ENCODE measurements around the gene ADAMTS7. TPM values are rescaled to one million over a fixed set of nuclear protein-coding genes. Genes with fewer than 3 reads are reported as not detected.

Gene ADAMTS7
- total RNA-seq, 1 experiment from 2014 or later, result 12.0 TPM

- POLR2A ChIA-PET, result no interaction called here
- H3K4me1 ChIP-seq (ENCODE audit: control insufficient read depth in 1 of 2, insufficient read depth in 2 of 2, low read length in 2 of 2), result no peaks in the 10 kb centered on the region
- no peaks in the 10 kb centered on the region for H3K79me2 ChIP-seq (ENCODE audit: insufficient read depth, low read length)
- no peaks in the 10 kb centered on the region for H3K9me2 ChIP-seq (ENCODE audit: insufficient read depth)
- BruUV-seq (replicated peaks), result no TSS peak
- H3K9ac ChIP-seq (ENCODE audit: low read length), result no peak overlapping the region
- H3K4me2 ChIP-seq (ENCODE audit: low read length), result no peak overlapping the region
- no peaks in the 10 kb centered on the region for H3K9me3 ChIP-seq (ENCODE audit: control insufficient read depth in 1 of 2, insufficient read depth in 1 of 2, low read depth in 1 of 2, low read length in 2 of 2)
- CTCF ChIA-PET, result no interaction called here
- intact Hi-C loops (cut with micrococcal nuclease), result no loop called here
- no peaks in the 10 kb centered on the region for H3K36me3 ChIP-seq (ENCODE audit: control insufficient read depth in 1 of 2, insufficient read depth in 2 of 2, low read length in 2 of 2)
- TF ChIP-seq FOSL1 (IDR thresholded peaks at IDR 0.05; ENCODE audit: low read depth) (no peak), JUND (IDR thresholded peaks at IDR 0.05) (no peak), EZH2phosphoT487 (IDR thresholded peaks at IDR 0.05; ENCODE audit: borderline replicate concordance) (no peak), POLR2A (IDR thresholded peaks at IDR 0.05; ENCODE audit: borderline replicate concordance, extremely low read depth, insufficient read depth, insufficient read length) (no peak), CBX3 (IDR thresholded peaks at IDR 0.05; ENCODE audit: low read depth) (no peak), SRF (IDR thresholded peaks at IDR 0.05; ENCODE audit: low read depth) (no peak), SP1 (IDR thresholded peaks at IDR 0.05; ENCODE audit: low read depth) (no peak), SIN3A (IDR thresholded peaks at IDR 0.05; ENCODE audit: low read depth) (no peak)
- H3K27ac ChIP-seq (ENCODE audit: low read depth, low read length), result no peak overlapping the region
- peaks cover 4% of the 10 kb centered on the region; the same call in 1 of the 2 replicates for H3K27me3 ChIP-seq (ENCODE audit: insufficient read depth, low read length)
- RAD21 ChIA-PET (ENCODE audit: low non-redundant PET in 1 of 2, low total read pairs in 2 of 2, uncharacterized antibody in 2 of 2, unreplicated experiment in 2 of 2), result no interaction called here
- no peak overlapping the region for H3K4me3 ChIP-seq (replicated peaks in 1 of 2; ENCODE audit: low read depth in 1 of 2, low read length in 2 of 2)
- DNase-seq (ENCODE audit: low read depth, low spot score) (no peak), ATAC-seq (no peak)
- no peak overlapping the region for H2AFZ ChIP-seq (ENCODE audit: low read depth, low read length, poor library complexity, severe bottlenecking)
- no peaks in the 10 kb centered on the region for H4K20me1 ChIP-seq (ENCODE audit: insufficient read depth)
These were observed 17.7 kb upstream of the ADAMTS7 start for GRCh38 chr15:78828920-78829319.

- no peaks in the 10 kb centered on the region for H3K79me2 ChIP-seq (ENCODE audit: insufficient read depth, low read length)
- intact Hi-C loops (cut with micrococcal nuclease), result no loop called here
- DNase-seq (ENCODE audit: low read depth, low spot score) (no peak), ATAC-seq (no peak)
- no peak overlapping the region for H2AFZ ChIP-seq (ENCODE audit: low read depth, low read length, poor library complexity, severe bottlenecking)
- POLR2A ChIA-PET, result no interaction called here
- H3K9ac ChIP-seq (ENCODE audit: low read length), result no peak overlapping the region
- no peaks in the 10 kb centered on the region for H3K9me3 ChIP-seq (ENCODE audit: control insufficient read depth in 1 of 2, insufficient read depth in 1 of 2, low read depth in 1 of 2, low read length in 2 of 2)
- RAD21 ChIA-PET (ENCODE audit: low non-redundant PET in 1 of 2, low total read pairs in 2 of 2, uncharacterized antibody in 2 of 2, unreplicated experiment in 2 of 2), result no interaction called here
- H3K9me2 ChIP-seq (ENCODE audit: insufficient read depth), result no peaks in the 10 kb centered on the region
- no peaks in the 10 kb centered on the region for H3K27me3 ChIP-seq (ENCODE audit: insufficient read depth, low read length)
- CTCF ChIA-PET, result interaction anchor here (0.7 to 1.8 kb wide), 2 partner anchors 11 to 51 kb away, joined by 3 to 6 read pairs; partner anchors contain the start of gene ADAMTS7
- TF ChIP-seq CEBPB (IDR thresholded peaks at IDR 0.05; ENCODE audit: low read depth) (no peak), EGR1 (IDR thresholded peaks at IDR 0.05; ENCODE audit: low read depth) (no peak), YY1 (IDR thresholded peaks at IDR 0.05; ENCODE audit: extremely low read depth, insufficient replicate concordance, low read depth, low read length) (no peak), REST (IDR thresholded peaks at IDR 0.05; ENCODE audit: low read depth) (no peak), JUND (IDR thresholded peaks at IDR 0.05) (no peak), POLR2A (IDR thresholded peaks at IDR 0.05; ENCODE audit: borderline replicate concordance, extremely low read depth, insufficient read depth, insufficient read length) (no peak), FOSL1 (IDR thresholded peaks at IDR 0.05; ENCODE audit: low read depth) (no peak), CTCF (IDR thresholded peaks at IDR 0.05 in 2 of 3, conservative IDR thresholded peaks at IDR 0.05 in 1 of 3; ENCODE audit: borderline replicate concordance in 1 of 3, insufficient read depth in 1 of 3, low read depth in 2 of 3, low read length in 2 of 3) (no peak), EZH2 (IDR thresholded peaks at IDR 0.05) (no peak), POLR2AphosphoS5 (IDR thresholded peaks at IDR 0.05; ENCODE audit: low read depth, low read length) (no peak), ZFX (IDR thresholded peaks at IDR 0.05) (no peak), ZNF274 (IDR thresholded peaks at IDR 0.05; ENCODE audit: low read depth, low read length) (no peak)
- TF ChIP-seq, protein P1, sequence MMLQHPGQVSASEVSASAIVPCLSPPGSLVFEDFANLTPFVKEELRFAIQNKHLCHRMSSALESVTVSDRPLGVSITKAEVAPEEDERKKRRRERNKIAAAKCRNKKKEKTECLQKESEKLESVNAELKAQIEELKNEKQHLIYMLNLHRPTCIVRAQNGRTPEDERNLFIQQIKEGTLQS (IDR thresholded peaks at IDR 0.05), result no peak
- no peak overlapping the region for H3K4me3 ChIP-seq (replicated peaks in 1 of 2; ENCODE audit: low read depth in 1 of 2, low read length in 2 of 2)
- no peaks in the 10 kb centered on the region for H3K4me1 ChIP-seq (ENCODE audit: control insufficient read depth in 1 of 2, insufficient read depth in 2 of 2, low read length in 2 of 2)
- no TSS peak for BruUV-seq (replicated peaks)
- no peak overlapping the region for H3K27ac ChIP-seq (ENCODE audit: low read depth, low read length)
- no peaks in the 10 kb centered on the region for H3K36me3 ChIP-seq (ENCODE audit: control insufficient read depth in 1 of 2, insufficient read depth in 2 of 2, low read length in 2 of 2)
- H3K4me2 ChIP-seq (ENCODE audit: low read length), result no peak overlapping the region
- no peaks in the 10 kb centered on the region for H4K20me1 ChIP-seq (ENCODE audit: insufficient read depth)
These were observed 11.2 kb upstream of the ADAMTS7 start for GRCh38 chr15:78822514-78822913.

Measured in HCT116 (cell line).